Right cardiac atrium (tissue), 5 donors: ENCODE data around the gene WWTR1. TPM values are rescaled to one million over a fixed set of nuclear protein-coding genes. Genes with fewer than 3 reads are reported as not detected.
A peak's percentile ranks its signal among the peaks of the same experiment; 100 is the strongest.

ENCODE experiments used
- ATAC-seq, 2 donors: fragments of 200-7000 bp; cut with Tn5 transposase; one replicate each; pipeline versions ENCODE4 v1.8.0 to v1.9.1; 2020; ENCODE audit warnings: moderate library complexity in 2 of 2, mild to moderate bottlenecking in 1 of 2
- DNase-seq, 3 donors: peaks; one replicate each; pipeline ENCODE4 v3.0.0-alpha.2; 2020
- H3K27ac ChIP-seq: one replicate; pipeline ENCODE4 v1.5.1; 2013; ENCODE audit warnings: mild to moderate bottlenecking, low read length, control low read depth, moderate library complexity
- H3K27me3 ChIP-seq: one replicate; pipeline ENCODE4 v1.6.1; 2013; ENCODE audit not compliant: control insufficient read depth, insufficient read depth
- H3K4me1 ChIP-seq: one replicate; pipeline ENCODE4 v1.6.1; 2013; ENCODE audit warnings: low read length; ENCODE audit not compliant: control insufficient read depth, insufficient read depth
- H3K4me3 ChIP-seq: one replicate; pipeline ENCODE4 v1.5.1; 2013; ENCODE audit warnings: low read length, control low read depth
- H3K9me3 ChIP-seq: one replicate; pipeline ENCODE4 v1.6.1; 2013; ENCODE audit warnings: low read length; ENCODE audit not compliant: control insufficient read depth
- WGBS: extraction: QIAGEN DNeasy Blood & Tissue Kit; methylation state at CpG from one replicate; pipeline ENCODE4 v1.1.7; 2013; 5-methylcytosine and 5-hydroxymethylcytosine counted together
- intact Hi-C, 4 donors: fragments of 100-400 bp; cut with DNase I; formaldehyde crosslinking; loops; one replicate each; pipeline versions ENCODE4 v1.11.0 to v1.14.0; 2022 to 2023
- polyA plus RNA-seq: library from polyadenylated mRNA; stranded (reverse); fragments of 200-250 nt; gene quantifications from one replicate; pipeline ENCODE4 v1.2.3, GENCODE V29; 2013
- total RNA-seq, 4 donors: library from RNA; stranded (reverse); fragmentation: NEBNext Ultra II Directional; extraction: Animal tissue kit (Norgen Biotek cat#: 25700); gene quantifications; one replicate each; pipeline ENCODE4 v1.2.1, GENCODE V29; 2021
- donor health status: healthy with polysubstance abuse.
- donor health status: DM: no; HTN: yes; CAD: no.
- donor health status: DM: no; HTN: no; CAD: no.
- donor health status: DM: no; HTN: yes; CAD: no; lungs with severe emphysema.
- donor health status: DM: yes; HTN: yes; CAD: no.

WWTR1 gene
- total and polyA plus RNA-seq, 5 donors = 23.0 to 99.2 (median 51.1) TPM

- Histone ChIP-seq H3K9me3 (no peaks in the 10 kb centered on the region), H3K4me1 (no peaks in the 10 kb centered on the region), H3K27ac (no peak overlapping the region), H3K27me3 (no peaks in the 10 kb centered on the region), H3K4me3 (no peak overlapping the region)
- no peak for ATAC-seq
- intact Hi-C loops = loop anchor here in 1 of 4 donors (10.0 kb wide), 2 partner anchors 279 to 309 kb away; no protein-coding TSS in a partner anchor
- no peak for DNase-seq
- 85% methylated on average over 6 of the region's 6 CpGs for WGBS
Measured at GRCh38 chr3:149495581-149496125, 162.2 kb downstream of the WWTR1 start.

GRCh38 chr3:149494759-149495580 is 162.9 kb downstream of the WWTR1 start:
- Histone ChIP-seq H3K27me3 (no peaks in the 10 kb centered on the region), H3K9me3 (no peaks in the 10 kb centered on the region), H3K27ac (no peak overlapping the region), H3K4me1 (no peaks in the 10 kb centered on the region), H3K4me3 (no peak overlapping the region)
- no peak for DNase-seq
- 91% methylated on average over 6 of the region's 6 CpGs for WGBS
- intact Hi-C loops = loop anchor here in 1 of 4 donors (10.0 kb wide), 2 partner anchors 280 to 310 kb away; no protein-coding TSS in a partner anchor
- peak in 1 of 2 donors; percentile 10 for ATAC-seq

- no peak overlapping the region for H3K27ac ChIP-seq
- peaks cover 2% of the 10 kb centered on the region for H3K4me1 ChIP-seq
- ATAC-seq = peak; percentile 72 to 73
- H3K27me3 ChIP-seq = no peaks in the 10 kb centered on the region
- H3K9me3 ChIP-seq = no peaks in the 10 kb centered on the region
- peak in 2 of 3 donors; percentile 54 to 78 for DNase-seq
- whole genome bisulfite sequencing = 31% methylated on average over 11 of the region's 11 CpGs
- H3K4me3 ChIP-seq = no peak overlapping the region
- intact Hi-C loops = loop anchor here in 1 of 4 donors (10.0 kb wide), 2 partner anchors 281 to 311 kb away; no protein-coding TSS in a partner anchor
Measured at GRCh38 chr3:149494022-149494758, 163.6 kb downstream of the WWTR1 start.

GRCh38 chr3:149493315-149494021 is 164.4 kb downstream of the WWTR1 start:
- no peaks in the 10 kb centered on the region for H3K27me3 ChIP-seq
- DNase-seq = no peak
- ATAC-seq = no peak
- H3K9me3 ChIP-seq = no peaks in the 10 kb centered on the region
- H3K27ac ChIP-seq = no peak overlapping the region
- intact Hi-C loops = loop anchor here in 1 of 4 donors (10.0 kb wide), 2 partner anchors 281 to 311 kb away; no protein-coding TSS in a partner anchor
- WGBS = 79% methylated on average over 8 of the region's 8 CpGs
- peaks cover 2% of the 10 kb centered on the region for H3K4me1 ChIP-seq
- H3K4me3 ChIP-seq = no peak overlapping the region

GRCh38 chr3:149490260-149490971 is 167.4 kb downstream of the WWTR1 start:
- intact Hi-C loops = loop anchor here in 1 of 4 donors (10.0 kb wide), 2 partner anchors 284 to 314 kb away; no protein-coding TSS in a partner anchor
- no peaks in the 10 kb centered on the region for H3K9me3 ChIP-seq
- no peak for ATAC-seq
- no peaks in the 10 kb centered on the region for H3K27me3 ChIP-seq
- H3K27ac ChIP-seq = no peak overlapping the region
- no peak overlapping the region for H3K4me3 ChIP-seq
- H3K4me1 ChIP-seq = peaks cover 2% of the 10 kb centered on the region
- no peak for DNase-seq

GRCh38 chr3:149489060-149489690 is 168.7 kb downstream of the WWTR1 start:
- Histone ChIP-seq H3K27ac (no peak overlapping the region), H3K9me3 (no peaks in the 10 kb centered on the region), H3K27me3 (no peaks in the 10 kb centered on the region), H3K4me3 (no peak overlapping the region), H3K4me1 (peaks cover 2% of the 10 kb centered on the region)
- no peak for DNase-seq
- intact Hi-C loops = loop anchor here in 3 of 4 donors (10.0 kb wide), 2 partner anchors 144 to 364 kb away; partner anchors contain the start of gene HPS3 (in 2 of the 3)
- ATAC-seq = peak; percentile 56 to 71
- WGBS = 50% methylated on average over 6 of the region's 6 CpGs

- WGBS = 70% methylated on average over 6 of the region's 6 CpGs
- DNase-seq = no peak
- intact Hi-C loops = loop anchor here in 3 of 4 donors (10.0 kb wide), 2 partner anchors 143 to 363 kb away; partner anchors contain the start of gene HPS3 (in 2 of the 3)
- no peak overlapping the region for H3K4me3 ChIP-seq
- no peaks in the 10 kb centered on the region for H3K27me3 ChIP-seq
- no peaks in the 10 kb centered on the region for H3K9me3 ChIP-seq
- no peak overlapping the region for H3K27ac ChIP-seq
- H3K4me1 ChIP-seq = peaks cover 2% of the 10 kb centered on the region
- ATAC-seq = no peak
Measured at GRCh38 chr3:149487598-149488197, 170.1 kb downstream of the WWTR1 start.

- DNase-seq = no peak
- 92% methylated on average over 5 of the region's 5 CpGs for WGBS
- Histone ChIP-seq H3K4me3 (no peak overlapping the region), H3K27ac (no peak overlapping the region), H3K4me1 (peaks cover 2% of the 10 kb centered on the region), H3K27me3 (no peaks in the 10 kb centered on the region), H3K9me3 (no peaks in the 10 kb centered on the region)
- ATAC-seq = no peak
- intact Hi-C loops = loop anchor here in 3 of 4 donors (10.0 kb wide), 2 partner anchors 142 to 362 kb away; partner anchors contain the start of gene HPS3 (in 2 of the 3)
Measured at GRCh38 chr3:149486726-149487125, 171.1 kb downstream of the WWTR1 start.

- intact Hi-C loops = loop anchor here in 3 of 4 donors (5.0 to 10.0 kb wide), 5 partner anchors 84 to 357 kb away; partner anchors contain the start of gene HPS3 (in 2 of the 3)
- Histone ChIP-seq H3K27me3 (no peaks in the 10 kb centered on the region), H3K4me1 (peaks cover 5% of the 10 kb centered on the region), H3K4me3 (no peak overlapping the region), H3K27ac (no peak overlapping the region), H3K9me3 (no peaks in the 10 kb centered on the region)
- WGBS = 76% methylated on average over 2 of the region's 2 CpGs
- DNase-seq (no peak), ATAC-seq (no peak)
Measured at GRCh38 chr3:149481491-149481890, 176.3 kb downstream of the WWTR1 start.
